Measurements from ENCODE around the gene IRF8.

The IRF8 gene

DNA sequence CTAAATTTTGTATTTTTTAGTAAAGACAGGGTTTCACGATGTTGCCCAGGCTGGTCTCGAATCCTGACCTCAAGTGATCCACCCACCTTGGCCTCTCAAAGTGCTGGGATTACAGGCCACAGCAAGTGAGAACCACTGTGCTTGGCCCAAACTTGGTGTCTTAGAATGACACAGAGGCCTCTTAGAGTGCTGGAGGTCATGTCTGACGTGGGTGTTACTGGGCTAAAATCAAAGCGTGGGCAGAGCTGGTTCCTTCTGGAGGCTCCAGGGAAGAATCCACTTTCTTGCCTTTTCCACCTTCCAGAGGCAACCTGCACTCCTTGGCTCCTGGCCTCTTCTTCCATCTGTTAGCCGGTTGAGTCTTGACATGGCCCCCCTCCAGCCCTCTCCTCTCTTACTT lies 53.8 kb downstream of the IRF8 start:
- Histone ChIP-seq H3K9me3 (replicated peaks in 1 of 11) (no peaks in the 10 kb centered on the region), H3K4me3 (no peak overlapping the region), H3K36me3 (no peaks in the 10 kb centered on the region), H3K9ac (no peak overlapping the region), H3K4me2 (peak overlapping the region in 8 of 11 experiments; percentile 3 to 91 (median 76); a peak in 11 of 22 replicates), H3K4me1 (peaks cover 60 to 100% (median 88%) of the 10 kb centered on the region in 10 experiments), H3K27me3 (no peaks in the 10 kb centered on the region), H4K20me1 (no peaks in the 10 kb centered on the region), H3K27ac (peak overlapping the region in 8 of 11 experiments; percentile 5 to 100 (median 34); a peak in 9 of 22 replicates)
- TF ChIP-seq Cebpa-rat (IDR thresholded peaks at IDR 0.05), result no peak

DNA sequence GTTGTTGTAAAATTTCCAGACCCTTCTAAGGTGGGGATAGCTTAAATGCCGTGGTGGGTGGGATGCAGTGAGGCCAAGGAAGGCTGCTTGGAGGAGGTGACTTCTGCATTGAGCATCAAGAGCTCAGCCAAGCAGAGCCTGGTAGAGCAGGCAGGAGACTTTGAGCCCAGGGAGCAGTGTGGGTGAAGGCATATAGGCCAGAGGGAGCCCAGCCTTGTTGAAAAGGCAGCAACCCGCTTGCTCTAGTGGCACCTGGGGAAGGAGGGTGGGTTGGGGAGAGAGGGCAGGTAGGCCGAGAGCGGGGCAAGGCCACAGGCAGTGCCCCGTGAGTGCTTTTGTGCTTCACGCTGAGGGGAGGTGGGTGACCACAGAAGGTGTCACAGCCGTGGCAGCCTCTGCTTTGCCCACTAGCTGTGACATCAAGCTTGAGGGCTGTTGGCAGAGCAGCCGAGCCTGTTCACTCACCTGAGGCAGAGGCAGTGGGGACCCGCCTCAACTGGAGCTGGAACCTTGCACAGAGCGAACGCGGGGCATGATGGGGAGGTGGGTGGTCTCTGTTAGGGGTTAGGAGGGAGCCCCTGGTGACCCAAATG lies 56.1 kb downstream of the IRF8 start:
- peak overlapping the region in 10 of 11 experiments; percentile 49 to 91 (median 73); a peak in 20 of 22 replicates for H3K4me2 ChIP-seq
- peak overlapping the region in 8 of 11 experiments; percentile 15 to 100 (median 56); a peak in 12 of 22 replicates for H3K27ac ChIP-seq
- no peak for TF ChIP-seq Cebpa-rat (IDR thresholded peaks at IDR 0.05)
- H3K4me1 ChIP-seq, result peaks cover 42 to 91% (median 70%) of the 10 kb centered on the region in 10 experiments
- no peaks in the 10 kb centered on the region for H3K27me3 ChIP-seq
- no peaks in the 10 kb centered on the region for H3K9me3 ChIP-seq (replicated peaks in 1 of 11)
- no peak overlapping the region for H3K4me3 ChIP-seq
- peak overlapping the region in 6 of 11 experiments; percentile 12 to 46 (median 31); a peak in 8 of 22 replicates for H3K9ac ChIP-seq
- no peaks in the 10 kb centered on the region for H3K36me3 ChIP-seq
- H4K20me1 ChIP-seq, result no peaks in the 10 kb centered on the region

- H3K4me2 ChIP-seq, result peak overlapping the region; percentile 49 to 91 (median 72); a peak in 21 of 22 replicates
- H3K27ac ChIP-seq, result peak overlapping the region in 8 of 11 experiments; percentile 13 to 100 (median 56); a peak in 13 of 22 replicates
- TF ChIP-seq Cebpa-rat (IDR thresholded peaks at IDR 0.05), result no peak
These were observed 56.6 kb downstream of the IRF8 start for GRCh38 chr16:85955566-85955965.

DNA sequence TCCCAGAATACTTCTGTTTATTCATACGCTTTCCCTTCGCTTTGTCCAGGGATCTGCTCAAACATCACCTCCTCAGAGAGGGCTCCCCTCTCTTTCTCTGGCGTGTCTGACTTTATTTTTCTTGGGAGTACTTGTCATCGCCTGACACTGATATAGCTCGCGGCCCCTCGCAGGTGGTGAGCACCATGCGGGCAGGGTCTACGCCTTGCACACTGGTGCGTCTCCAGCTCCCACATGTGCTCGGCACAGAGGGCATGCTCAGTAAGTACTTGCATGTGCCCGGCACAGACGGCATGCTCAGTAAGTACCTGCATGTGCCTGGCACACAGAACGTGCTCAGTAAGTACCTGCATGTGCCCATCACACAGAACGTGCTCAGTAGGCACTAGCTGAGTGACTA lies 57.5 kb downstream of the IRF8 start:
- Histone ChIP-seq H3K4me2 (peak overlapping the region; percentile 49 to 91 (median 72)), H3K9ac (peak overlapping the region in 2 of 11 experiments; percentile 15 to 32; a peak in 2 of 22 replicates), H3K36me3 (no peaks in the 10 kb centered on the region), H3K27ac (peak overlapping the region in 8 of 11 experiments; percentile 13 to 100 (median 56); a peak in 11 of 22 replicates), H4K20me1 (no peaks in the 10 kb centered on the region), H3K4me3 (no peak overlapping the region), H3K27me3 (no peaks in the 10 kb centered on the region), H3K4me1 (peaks cover 33 to 89% (median 62%) of the 10 kb centered on the region in 10 experiments), H3K9me3 (replicated peaks in 1 of 11) (no peaks in the 10 kb centered on the region)
- TF ChIP-seq Cebpa-rat (IDR thresholded peaks at IDR 0.05), result no peak

More at GRCh38 chr16:85955566-85955965, 56.6 kb downstream of the IRF8 start:
- Histone ChIP-seq H3K9me3 (replicated peaks in 1 of 11) (no peaks in the 10 kb centered on the region), H3K36me3 (no peaks in the 10 kb centered on the region), H3K9ac (peak overlapping the region in 8 of 11 experiments; percentile 3 to 46 (median 30); a peak in 11 of 22 replicates), H3K27me3 (no peaks in the 10 kb centered on the region), H4K20me1 (no peaks in the 10 kb centered on the region), H3K4me3 (no peak overlapping the region), H3K4me1 (peaks cover 37 to 91% (median 68%) of the 10 kb centered on the region in 10 experiments)

DNA sequence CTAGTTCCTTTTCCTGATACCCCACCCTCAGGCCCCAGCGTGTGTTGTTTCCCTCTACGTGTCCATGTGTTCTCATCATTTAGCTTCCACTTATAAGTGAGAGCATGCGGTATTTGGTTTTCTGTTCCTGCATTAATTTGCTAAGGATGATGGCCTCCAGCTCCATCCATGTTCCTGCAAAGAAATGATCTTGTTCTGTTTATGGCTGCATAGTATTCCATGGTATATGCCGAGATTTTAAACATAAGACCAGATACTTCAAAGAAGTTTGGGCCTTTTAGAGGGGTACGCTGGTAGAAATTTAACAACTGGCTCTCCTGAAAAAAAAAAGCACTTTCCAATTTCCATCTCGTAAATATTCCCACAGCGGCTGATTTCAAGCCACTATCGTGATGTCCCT lies 59.8 kb downstream of the IRF8 start:
- Histone ChIP-seq H3K4me3 (no peak overlapping the region), H3K9me3 (replicated peaks in 1 of 11) (peaks cover 0 to 7% (median 0%) of the 10 kb centered on the region in 11 experiments; a peak in 3 of 22 replicates), H3K36me3 (no peaks in the 10 kb centered on the region), H3K27me3 (no peaks in the 10 kb centered on the region), H3K27ac (no peak overlapping the region), H3K4me2 (no peak overlapping the region), H3K9ac (no peak overlapping the region), H3K4me1 (peaks cover 33 to 84% (median 47%) of the 10 kb centered on the region in 10 experiments), H4K20me1 (no peaks in the 10 kb centered on the region)
- no peak for TF ChIP-seq Cebpa-rat (IDR thresholded peaks at IDR 0.05)

GRCh38 chr16:85959686-85960085 lies 60.7 kb downstream of the IRF8 start:
- Histone ChIP-seq H3K9ac (no peak overlapping the region), H3K36me3 (no peaks in the 10 kb centered on the region), H3K4me3 (no peak overlapping the region), H3K27ac (peak overlapping the region in 3 of 11 experiments; percentile 8 to 10 (median 10); a peak in 2 of 22 replicates), H3K27me3 (no peaks in the 10 kb centered on the region), H4K20me1 (no peaks in the 10 kb centered on the region), H3K4me2 (peak overlapping the region in 5 of 11 experiments; percentile 14 to 48 (median 37); a peak in 8 of 22 replicates), H3K9me3 (replicated peaks in 1 of 11) (peaks cover 0 to 7% (median 0%) of the 10 kb centered on the region in 11 experiments; a peak in 3 of 22 replicates), H3K4me1 (peaks cover 33 to 78% (median 44%) of the 10 kb centered on the region in 10 experiments)
- TF ChIP-seq Cebpa-rat (IDR thresholded peaks at IDR 0.05), result no peak

DNA sequence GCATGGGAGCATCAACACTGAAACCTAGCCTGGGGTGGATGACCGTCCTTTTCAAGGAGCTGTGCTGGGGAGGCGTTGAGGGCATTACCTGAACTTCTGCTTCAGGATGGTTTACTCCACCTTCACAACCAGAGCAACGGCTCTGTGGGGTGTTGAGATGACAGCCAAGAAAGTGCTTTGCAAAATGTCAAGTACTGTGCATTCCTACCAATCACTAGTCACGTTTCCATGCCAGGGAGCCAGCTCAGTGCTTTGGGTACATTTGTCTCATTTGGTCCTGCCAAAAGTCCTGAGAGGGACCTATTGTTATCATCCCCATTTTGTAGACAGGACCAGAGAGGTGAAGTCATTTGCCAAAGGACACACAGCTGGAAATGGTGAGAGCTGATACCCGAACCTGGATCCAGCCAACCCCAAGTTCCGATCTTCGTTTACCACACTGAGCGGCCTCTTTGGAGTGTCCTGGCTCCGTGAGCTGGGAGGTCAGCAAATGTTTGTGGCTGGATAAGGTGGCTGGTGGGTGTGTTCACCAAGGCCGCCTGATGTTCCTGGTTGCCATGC lies 61.6 kb downstream of the IRF8 start:
- H3K9ac ChIP-seq, result no peak overlapping the region
- H3K36me3 ChIP-seq, result no peaks in the 10 kb centered on the region
- no peak overlapping the region for H3K4me3 ChIP-seq
- no peaks in the 10 kb centered on the region for H4K20me1 ChIP-seq
- TF ChIP-seq Cebpa-rat (IDR thresholded peaks at IDR 0.05), result no peak
- H3K4me2 ChIP-seq, result peak overlapping the region in 6 of 11 experiments; percentile 6 to 48 (median 38); a peak in 8 of 22 replicates
- peaks cover 26 to 78% (median 41%) of the 10 kb centered on the region in 10 experiments for H3K4me1 ChIP-seq
- no peaks in the 10 kb centered on the region for H3K27me3 ChIP-seq
- peaks cover 0 to 7% (median 0%) of the 10 kb centered on the region in 11 experiments; a peak in 3 of 22 replicates for H3K9me3 ChIP-seq (replicated peaks in 1 of 11)
- peak overlapping the region in 1 of 11 experiments; percentile 10; a peak in 1 of 22 replicates for H3K27ac ChIP-seq

DNA sequence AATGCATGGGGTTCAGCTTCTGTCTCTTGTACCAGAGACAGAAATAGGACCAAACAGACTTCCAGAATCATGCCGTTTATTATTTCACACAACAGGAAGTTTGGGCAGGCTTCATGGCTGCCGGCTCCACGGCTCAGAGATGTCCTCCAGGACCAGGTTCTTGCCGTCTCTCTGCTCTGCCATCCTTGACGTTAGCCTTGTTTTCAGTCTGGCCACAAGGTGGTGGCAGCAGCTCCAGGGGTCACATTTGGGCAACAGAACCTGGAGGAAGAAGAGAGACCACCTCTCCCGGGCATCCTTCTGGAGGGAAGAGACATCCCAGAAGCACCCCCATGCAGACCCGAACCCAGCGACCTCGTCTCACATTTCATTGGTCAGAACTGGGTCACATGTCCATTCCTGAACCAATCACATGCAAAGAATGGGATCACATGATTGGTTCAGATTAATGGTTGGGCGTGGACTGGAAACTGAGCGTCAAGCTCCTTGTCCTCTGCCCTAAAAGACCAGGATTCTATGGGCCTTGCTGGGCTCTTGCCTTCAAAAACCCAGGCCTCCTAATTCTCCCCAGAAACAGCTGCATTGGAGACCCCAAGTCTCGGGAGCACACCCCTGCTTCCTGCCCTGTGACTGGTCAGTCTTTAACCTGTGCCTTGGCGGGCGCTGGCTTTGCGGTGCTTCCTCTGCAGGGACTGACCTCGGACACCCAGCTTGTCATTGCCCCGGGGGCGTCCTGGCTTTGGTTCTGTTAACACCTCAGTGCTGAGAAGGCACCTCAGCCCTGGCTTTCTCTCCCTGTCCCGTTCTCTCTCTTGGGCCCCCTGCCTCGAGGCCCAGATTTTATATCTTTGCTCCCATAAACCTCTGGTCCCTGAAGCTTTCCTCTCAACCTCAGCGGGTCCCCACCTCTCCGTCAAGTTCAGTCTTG lies 63.3 kb downstream of the IRF8 start:
- TF ChIP-seq Cebpa-rat (IDR thresholded peaks at IDR 0.05), result no peak
- Histone ChIP-seq H3K36me3 (no peaks in the 10 kb centered on the region), H3K9me3 (replicated peaks in 1 of 11) (peaks cover 0 to 7% (median 0%) of the 10 kb centered on the region in 11 experiments; a peak in 4 of 22 replicates), H3K4me2 (peak overlapping the region in 10 of 11 experiments; percentile 7 to 63 (median 19); a peak in 11 of 22 replicates), H3K4me3 (no peak overlapping the region), H3K27ac (peak overlapping the region in 3 of 11 experiments; percentile 7 to 17 (median 16); a peak in 1 of 22 replicates), H4K20me1 (no peaks in the 10 kb centered on the region), H3K4me1 (peaks cover 10 to 66% (median 28%) of the 10 kb centered on the region in 10 experiments), H3K9ac (no peak overlapping the region), H3K27me3 (no peaks in the 10 kb centered on the region; a peak in 1 of 22 replicates)
